Measurements from ENCODE around the gene LLGL2.
"Not testable (repeated sequence)": the region's sequence is repeated elsewhere in the genome, so short reads cannot be mapped to it uniquely, and the experiment has no call there.

Gene LLGL2

DNA sequence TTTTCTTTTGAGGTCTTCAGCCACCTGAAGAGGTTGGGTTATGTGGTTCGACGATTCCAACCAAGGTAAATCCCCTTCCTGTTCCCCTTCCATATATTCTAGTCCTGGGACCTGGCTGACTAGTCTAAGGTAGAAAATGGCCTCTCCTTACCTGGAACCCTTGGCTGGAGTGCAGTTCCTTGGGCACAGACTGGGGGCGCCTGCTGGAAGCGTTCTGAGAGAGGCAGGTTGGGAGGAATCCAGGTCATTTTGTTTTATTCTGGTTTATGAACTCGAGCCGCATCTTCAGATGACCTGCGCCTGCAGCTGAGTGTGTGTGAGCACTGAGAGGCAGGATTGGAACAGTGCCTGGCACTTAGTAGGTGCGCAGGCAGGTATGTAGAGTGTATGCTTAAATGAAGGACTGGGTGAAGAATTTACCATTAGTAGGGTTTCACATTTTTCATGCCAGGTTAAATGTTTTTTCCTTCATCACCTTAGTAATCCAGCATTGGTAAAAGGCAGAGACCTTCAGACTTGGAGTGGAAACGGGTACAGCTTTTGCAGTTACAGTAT is 6.4 kb upstream of the LLGL2 start:
- no peak overlapping the region for H3K4me3 ChIP-seq (ENCODE audit: low read depth, low read length)

DNA sequence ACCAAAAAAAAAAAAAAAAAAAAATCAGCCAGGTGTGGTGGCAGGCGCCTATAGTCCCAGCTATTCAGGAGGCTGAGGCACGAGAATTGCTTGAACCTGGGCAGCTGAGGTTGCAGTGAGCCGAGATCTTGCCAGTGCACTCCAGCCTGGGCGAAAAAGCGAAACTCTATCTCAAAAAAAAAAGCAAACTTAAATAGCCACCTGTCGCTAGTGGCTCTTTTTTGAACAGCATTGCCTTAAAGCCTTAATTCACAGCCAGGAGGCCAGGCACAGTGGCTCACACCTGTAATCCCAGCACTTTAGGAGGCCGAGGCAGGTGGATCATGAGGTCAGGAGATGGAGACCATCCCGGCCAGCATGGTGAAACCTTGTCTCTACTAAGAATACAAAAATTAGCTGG is 5.1 kb upstream of the LLGL2 start:
- H3K4me3 ChIP-seq (ENCODE audit: low read depth, low read length): not testable (repeated sequence)

DNA sequence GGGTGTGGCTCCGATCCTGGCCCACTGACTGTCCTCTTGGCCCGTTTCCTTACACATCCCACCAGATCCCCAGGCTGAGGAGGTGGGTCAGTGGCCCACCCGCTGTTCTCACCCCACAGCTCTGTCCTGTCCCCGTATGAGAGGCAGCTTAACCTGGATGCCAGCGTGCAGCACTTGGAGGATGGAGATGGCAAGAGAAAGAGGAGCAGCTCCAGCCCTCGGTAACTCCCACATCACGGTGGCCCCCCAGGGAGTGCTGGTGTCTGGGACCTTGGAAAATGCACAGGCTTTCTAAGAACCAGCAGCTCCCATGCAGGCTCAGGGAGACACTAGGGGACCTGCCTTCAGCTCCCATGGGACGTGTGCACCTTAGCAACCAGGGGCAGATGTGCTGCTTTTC is 4.2 kb upstream of the LLGL2 start:
- H3K4me3 ChIP-seq (ENCODE audit: low read depth, low read length): no peak overlapping the region

DNA sequence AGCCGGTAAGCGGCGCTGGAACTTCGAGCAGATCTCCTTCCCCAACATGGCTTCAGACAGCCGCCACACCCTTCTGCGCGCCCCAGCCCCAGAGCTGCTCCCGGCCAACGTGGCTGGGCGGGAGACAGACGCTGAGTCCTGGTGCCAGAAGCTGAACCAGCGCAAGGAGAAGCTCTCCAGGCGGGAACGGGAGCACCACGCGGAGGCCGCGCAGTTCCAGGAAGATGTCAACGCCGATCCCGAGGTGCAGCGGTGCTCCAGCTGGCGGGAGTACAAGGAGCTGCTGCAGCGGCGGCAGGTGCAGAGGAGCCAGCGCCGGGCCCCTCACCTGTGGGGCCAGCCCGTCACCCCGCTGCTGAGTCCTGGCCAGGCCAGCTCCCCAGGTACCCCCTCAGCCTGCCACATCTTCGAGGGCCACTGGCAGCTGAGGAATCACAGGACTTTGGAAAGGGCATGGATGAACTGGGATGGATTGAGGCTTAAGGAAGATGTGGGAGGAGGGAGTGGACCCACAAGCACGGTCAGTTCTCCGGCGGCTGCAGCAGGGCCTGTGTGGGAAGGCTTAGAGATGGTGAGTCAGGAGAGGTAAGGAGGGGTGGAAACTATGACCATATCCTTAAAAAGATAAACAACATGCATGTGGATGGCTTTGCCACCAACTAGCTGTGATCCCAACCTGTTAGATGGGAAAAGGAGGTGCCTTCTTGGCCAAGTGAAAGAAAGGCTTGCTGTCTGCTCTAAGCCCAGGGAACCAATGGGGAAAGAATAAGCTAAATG is 3.4 kb upstream of the LLGL2 start:
- no peak overlapping the region for H3K4me3 ChIP-seq (ENCODE audit: low read depth, low read length)

DNA sequence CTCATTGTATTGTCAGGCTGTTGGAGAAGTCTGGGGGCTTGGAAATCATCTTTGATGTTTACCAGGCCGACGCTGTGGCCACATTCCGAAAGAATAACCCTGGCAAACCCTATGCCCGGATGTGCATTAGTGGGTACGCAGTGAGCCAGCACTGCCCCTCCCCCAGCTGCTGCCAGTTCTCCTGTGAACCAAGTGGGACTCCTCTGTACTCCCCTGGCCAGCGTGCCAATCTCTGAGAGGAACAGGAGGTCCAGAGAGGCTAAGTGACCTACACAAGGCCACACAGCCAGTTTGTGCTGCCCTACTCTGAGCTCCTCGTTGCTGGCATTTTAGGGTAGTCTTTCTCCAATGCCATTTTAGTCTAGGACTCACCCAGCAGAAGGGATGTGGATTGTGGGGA is 1.9 kb upstream of the LLGL2 start:
- H3K4me3 ChIP-seq (ENCODE audit: low read depth, low read length): no peak overlapping the region

DNA sequence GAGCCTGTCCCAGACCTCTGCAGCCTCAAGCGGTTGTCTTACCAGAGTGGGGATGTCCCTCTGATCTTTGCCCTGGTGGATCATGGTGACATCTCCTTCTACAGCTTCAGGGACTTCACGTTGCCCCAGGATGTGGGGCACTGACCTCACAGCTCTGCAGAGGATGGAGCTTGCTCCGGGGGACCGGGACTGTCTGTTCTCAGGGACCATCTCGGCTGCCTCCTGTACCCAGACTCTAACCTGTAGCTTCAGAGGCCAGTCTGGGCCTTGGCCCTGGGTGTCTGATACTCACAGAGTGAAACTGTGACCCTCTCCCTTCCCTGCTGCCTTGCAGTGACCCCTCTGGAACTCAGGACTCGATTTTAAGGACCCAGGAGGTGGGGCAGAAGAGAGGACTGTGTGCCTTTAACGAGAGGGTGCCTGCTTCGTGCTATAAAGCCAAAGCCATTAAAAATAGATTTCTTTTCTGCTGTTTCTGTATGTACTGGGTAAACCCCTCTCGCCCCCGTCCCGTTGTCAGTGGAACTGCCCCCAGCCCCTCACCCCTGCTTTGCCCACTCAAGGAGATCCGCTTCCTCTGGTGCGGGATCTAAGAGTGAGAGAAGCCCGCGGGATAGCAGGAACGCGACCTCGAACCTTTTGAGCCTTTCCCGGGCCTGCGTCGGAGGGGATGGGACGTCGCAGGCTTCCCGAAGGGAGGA is 1.1 kb upstream of the LLGL2 start:
- peak overlapping the region; percentile 62 for H3K4me3 ChIP-seq (ENCODE audit: low read depth, low read length)

DNA sequence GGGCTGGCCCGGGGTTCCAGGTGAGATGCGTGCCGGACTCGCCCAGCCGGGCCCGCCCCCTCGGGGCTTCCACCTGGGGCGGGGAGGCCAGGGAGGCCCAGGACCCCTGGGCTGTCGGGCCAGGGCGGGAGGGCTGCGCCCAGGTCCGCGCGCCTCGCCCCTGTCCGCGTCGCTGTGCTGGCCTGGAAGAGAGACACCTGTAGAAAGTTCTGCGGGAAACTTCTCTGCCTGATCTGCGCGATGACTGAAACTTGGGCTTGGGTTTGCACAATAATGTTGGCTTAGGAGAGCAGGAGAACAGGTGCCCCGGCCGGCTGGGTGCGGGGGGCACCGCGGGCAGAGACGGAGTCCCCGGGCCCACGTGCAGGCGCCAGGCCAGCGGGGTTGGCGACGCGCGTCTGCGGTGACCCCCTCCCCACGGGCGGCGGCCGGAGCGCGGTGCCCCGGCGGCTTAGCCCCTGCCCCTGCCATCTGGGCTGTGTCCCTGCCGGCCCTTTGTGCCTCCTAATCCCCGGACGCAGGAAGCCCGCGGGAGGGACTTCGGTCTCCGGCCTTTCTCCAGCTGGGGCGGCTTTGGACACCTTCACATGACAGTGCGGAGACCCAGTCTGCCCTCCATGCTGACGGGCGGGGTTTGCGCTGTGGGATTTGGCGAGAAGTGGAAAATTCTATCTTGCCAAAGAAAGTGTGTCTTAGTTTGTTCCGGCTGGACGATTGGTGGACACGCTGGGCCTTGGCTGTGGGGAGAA is 483 bp downstream of the LLGL2 start:
- peak overlapping the region; percentile 47 for H3K4me3 ChIP-seq (ENCODE audit: low read depth, low read length)

DNA sequence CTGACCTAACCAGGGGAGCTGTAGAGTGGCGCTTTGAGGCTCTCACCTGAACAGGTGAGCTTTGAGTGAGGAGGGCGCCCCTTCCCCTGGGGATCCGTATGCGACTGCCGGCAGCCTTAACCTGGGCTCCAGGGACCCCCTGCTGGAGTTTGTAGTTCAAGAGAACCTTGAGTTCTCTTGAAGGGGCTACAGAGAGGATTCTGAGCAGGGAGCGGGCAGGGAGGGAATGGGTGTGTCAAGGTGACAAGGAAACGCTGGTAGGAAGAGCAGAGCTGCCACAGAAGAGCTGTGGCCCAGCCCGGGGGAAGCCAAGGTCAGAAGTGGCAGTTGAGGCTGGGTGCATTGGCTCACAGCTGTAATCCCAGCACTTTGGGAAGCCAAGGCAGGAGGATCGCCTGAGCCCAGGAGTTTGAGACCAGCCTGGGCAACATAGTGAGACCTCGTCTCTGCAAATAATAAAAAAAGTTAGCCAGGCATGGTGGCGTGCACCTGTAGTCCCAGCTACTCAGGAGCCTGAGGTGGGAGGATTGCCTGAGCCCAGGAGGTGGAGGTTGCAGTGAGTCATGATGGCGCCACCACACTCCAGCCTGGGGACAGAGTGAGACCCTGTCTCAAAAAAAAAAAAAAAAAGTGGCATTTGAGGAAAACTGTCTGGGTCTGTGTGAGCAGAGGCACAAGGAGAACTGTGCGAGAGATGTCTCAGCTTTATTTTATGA is 1.2 kb downstream of the LLGL2 start:
- H3K4me3 ChIP-seq (ENCODE audit: low read depth, low read length): peak overlapping the region; percentile 47

DNA sequence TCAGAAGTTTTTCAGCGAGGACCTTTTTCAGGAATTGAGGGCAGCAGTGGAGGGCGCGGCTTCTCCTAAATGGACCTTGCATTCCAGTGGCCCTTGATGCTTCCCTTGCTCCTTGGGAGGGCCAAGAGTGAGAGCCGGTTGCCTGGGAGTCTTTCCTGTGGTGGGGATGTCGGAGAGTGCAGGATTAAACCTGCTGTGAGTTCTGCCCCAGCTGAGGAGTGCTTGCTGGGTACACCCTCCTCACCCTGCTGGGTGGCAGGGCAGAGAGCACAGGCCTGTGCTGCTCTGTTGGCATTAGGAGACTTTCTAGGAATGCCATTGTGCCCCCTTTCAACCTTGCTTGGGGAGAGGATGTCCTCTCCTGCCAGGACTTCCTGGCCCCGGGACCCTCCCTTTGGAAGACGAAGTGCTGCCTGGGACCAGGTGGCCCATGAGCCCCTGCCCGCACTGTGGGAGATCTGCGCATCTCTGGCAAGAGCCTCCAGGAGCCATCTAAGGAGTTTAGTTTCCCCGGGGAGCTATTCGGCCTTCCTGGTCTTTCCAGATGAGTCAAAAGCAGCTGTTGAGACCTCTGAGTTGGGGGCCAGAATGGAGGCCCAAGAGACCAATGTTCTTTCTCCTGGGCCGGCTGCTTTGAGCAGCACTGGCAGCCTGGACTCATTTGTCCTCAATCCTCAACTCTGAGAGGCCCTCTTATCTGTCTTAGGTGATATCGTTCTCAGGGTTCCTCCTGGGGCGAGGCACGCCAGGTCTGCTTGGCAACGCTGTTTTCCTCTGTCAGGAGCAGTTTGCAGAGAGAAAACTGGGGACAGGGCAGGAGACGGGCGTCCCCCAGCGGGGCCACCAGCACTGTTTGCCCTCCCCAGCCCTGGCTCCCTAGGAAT is 5.6 kb downstream of the LLGL2 start:
- no peak overlapping the region for H3K4me3 ChIP-seq (ENCODE audit: low read depth, low read length)

DNA sequence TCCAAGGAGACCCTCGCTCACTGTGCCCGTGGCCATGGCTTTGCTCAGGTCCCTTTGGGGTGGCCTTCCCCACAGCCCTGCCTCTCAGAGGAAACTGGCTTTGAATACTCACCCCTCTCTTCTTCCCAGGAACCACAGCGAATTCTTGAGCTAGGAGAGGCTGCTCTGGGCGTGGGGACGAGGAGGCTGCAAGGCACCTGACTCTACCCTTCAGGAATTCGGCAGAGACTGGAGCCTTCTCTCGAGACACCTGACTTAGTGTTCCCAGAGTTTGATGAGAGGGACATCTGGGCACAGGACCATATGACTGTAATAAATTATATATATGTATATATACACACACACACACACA is 6.2 kb downstream of the LLGL2 start:
- H3K4me3 ChIP-seq (ENCODE audit: low read depth, low read length): no peak overlapping the region

DNA sequence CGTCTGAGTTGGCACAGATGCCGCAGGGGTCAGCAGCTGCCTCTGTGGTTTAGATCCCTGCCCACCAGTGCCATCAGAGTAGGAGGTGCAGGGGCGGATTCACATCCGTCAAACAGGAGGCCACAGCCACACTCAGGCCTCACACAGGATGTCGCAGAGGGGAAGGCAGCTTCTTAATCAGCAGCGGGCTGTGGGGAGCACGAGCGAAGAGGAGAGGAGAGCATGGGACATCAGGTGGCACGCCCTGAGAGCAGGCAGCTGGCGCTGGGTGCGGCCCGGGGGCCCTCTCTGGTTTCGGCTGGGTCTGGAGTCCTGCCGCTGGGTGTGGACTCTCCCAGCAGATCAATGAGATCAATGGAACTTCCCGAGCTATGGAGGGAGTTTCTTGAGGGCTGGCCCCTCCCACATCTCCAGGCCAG is 9.6 kb downstream of the LLGL2 start:
- H3K4me3 ChIP-seq (ENCODE audit: low read depth, low read length): no peak overlapping the region

DNA sequence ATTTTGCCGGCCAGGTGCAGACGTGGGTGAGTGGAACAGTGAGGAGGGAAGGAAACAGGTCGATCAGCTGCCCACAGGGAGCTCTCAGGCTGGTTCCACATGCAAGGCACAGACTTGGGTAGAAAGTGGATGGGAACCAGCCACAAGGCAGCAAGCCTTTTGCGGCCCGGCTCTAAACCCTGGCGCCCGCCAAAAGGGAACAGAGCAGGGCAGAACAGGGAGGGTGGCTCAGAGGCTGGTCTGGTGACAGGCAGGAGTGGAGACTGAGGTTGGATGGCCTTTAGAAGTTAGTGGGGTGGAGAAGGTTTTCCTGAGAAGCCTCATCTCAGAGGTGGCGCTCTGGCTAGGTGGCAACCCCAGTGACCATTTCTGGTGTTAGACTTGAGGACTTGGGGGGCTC is 10.4 kb downstream of the LLGL2 start:
- no peak overlapping the region for H3K4me3 ChIP-seq (ENCODE audit: low read depth, low read length)

DNA sequence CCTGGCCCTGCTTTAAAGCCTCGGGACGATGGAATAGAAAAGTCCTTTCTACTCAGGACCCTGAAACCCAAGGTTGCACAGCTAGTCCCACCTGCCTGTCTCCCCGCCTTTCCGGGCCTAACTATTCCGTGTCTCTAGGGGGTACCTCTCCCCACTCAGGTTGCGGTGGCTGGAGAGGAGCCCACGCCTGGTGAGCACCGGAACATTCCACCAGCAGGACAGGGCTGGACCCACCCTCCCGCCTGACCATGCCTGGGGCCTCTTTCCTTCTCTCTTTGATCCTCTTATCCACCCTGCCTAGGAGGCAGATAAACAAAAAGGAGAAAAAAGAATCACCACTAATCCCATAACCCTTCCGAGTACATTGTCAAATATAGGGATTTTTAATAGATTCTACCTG is 10.9 kb downstream of the LLGL2 start:
- no peak overlapping the region for H3K4me3 ChIP-seq (ENCODE audit: low read depth, low read length)

DNA sequence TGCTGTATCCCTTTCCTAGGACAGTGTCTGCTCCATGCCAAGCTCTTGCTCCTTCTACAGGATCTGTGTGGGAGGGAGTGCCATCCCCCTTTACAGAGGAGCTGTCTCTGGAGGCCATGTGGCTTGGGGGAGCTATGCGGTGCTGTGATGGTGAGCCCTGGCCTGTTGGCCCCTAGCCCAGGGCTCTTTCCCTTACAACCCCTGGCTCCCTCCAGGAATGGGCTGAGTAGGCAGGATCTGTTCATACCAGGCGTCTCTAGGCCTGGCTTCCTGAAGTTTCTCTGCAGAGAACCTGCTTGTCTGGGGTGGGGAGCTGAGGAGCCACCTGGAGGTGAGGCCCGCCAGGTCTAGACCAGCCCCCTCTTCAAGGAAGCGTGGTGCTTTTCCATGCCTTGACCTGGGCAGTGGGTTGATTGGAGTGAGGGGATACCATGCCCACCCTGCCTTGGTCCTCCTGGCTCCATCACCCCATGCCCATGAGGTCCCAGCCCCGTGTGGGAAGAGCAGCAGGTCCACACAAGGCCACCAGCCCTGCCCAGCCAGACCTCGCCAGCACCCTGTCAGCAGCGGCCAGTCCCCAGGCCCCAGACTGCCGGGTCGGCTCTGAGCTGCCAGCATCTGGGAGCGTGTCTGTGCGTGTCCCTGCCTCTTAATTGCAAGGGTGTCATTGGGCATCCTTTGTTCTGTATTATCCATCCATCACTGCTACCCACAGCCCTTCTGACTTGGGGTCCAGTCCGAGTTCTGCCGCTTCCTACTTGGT is 14.7 kb downstream of the LLGL2 start:
- no peak overlapping the region for H3K4me3 ChIP-seq (ENCODE audit: low read depth, low read length)

DNA sequence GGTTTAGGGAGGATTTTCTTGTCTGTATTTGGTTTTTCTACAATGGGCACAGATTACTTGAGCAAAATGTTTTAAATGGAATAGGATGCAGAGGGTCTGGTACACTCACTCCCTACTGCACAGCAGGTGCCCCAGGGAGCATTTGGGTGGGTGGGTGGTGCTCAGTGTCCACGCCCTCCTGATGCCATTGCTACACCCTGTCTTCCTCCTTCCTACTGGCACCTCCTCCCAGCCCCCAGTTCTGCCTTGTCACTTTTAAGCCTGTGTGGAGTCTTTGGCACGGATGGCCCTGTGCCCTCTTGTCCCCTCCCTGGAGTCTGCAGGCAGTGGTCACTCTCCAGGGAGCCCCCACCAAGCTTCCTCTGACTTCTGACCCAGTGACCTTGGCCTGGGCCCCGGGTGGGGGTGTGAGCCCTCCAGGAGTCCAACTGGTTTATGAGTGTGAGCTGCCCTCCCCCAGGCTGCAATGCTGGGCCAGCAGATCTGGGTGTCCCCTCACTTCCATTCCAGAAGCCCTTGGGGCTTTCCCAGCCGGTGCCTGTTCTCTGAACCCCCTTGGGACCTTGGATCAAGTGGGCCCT is 15.5 kb downstream of the LLGL2 start:
- no peak overlapping the region for H3K4me3 ChIP-seq (ENCODE audit: low read depth, low read length)

DNA sequence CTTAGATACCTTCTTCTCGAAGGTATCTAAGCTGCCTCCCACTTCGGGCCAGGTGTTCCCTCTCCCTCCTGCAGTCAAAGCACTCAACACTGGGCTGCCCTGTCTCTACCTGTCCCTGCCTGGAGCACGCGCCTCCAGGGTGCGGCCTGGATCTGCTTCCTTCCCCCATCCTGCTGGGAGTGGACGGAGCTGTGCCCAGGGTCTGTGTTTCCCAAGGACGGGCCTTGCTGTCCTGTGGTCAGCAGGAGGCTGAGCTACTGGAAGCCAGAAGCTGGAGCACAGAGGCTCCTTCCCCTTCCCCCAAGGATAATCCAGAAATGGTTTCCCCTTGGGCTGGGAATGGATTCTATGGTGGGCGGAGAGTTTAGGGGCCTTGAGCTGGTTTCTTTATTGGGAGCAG is 16.7 kb downstream of the LLGL2 start:
- no peak overlapping the region for H3K4me3 ChIP-seq (ENCODE audit: low read depth, low read length)

DNA sequence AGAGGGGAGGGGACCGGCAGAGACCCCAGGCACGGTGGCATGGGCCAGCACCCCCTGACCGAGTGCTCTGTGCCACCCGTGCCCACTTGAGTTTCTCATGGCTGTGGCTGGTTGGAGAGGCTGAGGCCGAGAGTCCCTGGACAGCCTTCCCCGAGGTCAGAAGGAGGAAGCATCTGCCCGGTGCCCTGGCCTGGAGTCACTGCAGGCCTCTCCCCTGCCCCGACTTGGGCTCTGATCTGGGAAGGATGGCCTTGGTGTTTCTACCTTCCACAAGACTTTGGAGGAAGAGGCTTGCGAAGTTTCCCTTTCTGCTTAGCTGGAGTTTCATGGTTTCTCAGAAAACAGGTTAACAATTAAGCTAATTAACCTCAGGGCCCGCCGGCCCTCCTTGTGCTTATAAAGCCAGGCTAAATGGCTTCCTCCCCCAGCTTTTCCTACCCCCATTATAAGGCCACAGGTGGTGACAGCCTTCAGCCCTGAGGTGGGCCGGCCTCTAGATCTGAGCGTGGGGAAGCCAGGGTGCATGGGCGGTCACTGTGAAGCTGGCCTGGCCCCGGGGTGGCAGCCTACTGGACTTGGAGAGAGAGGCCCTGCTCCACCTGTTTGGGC is 17.3 kb downstream of the LLGL2 start:
- H3K4me3 ChIP-seq (ENCODE audit: low read depth, low read length): no peak overlapping the region

DNA sequence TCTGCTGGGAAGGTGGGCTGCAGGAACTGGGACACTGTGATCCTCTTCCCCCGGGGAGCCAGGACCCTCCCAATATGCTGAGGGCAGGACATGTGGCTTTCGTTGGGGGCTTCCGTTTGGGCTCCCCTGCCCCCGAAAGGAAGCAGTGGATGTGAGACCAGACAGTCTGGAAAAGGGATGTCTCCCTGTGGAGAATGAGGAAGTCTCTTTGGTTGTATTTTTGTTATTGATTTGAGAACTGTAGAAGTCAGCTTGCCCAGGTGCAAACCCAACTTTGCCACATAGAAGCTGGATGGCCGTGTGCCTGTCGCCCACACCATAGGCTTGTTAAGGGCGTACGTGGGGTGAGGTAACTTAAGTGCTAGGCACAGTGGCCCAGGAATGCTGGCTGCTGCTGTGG is 18.8 kb downstream of the LLGL2 start:
- no peak overlapping the region for H3K4me3 ChIP-seq (ENCODE audit: low read depth, low read length)

DNA sequence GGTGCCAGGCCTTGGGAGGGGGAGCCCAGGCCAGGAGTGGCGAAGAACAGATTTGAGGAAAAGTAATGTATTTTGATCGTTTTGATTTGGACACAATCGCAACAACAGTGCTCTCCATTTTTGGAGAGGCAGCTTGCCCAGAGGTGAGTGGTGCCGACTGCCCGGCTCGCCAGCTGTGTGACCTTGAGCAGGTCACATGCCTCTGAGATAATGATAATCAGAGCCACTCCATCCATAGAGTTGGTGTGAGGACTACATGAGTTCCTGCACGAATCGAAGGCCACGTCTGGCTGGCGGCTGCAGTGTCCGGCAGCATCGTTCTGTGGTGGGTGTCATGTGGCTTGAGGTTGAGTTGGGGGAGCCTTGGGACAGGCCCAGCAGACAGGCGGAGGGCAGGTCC is 20.7 kb downstream of the LLGL2 start:
- no peak overlapping the region for H3K4me3 ChIP-seq (ENCODE audit: low read depth, low read length)

Measured in iPS-11a (cell line).